KMS-11 (cell line): ENCODE data around the gene AGR3.

Experiments
- H2AFZ ChIP-seq: fragments of 200-600 bp; sonication (generic); 2 replicates; pipeline ENCODE4 v1.6.1; 2016; ENCODE audit warnings: antibody characterized with exemption, mixed run types, low read depth
- H3K27ac ChIP-seq: fragments of 200-600 bp; sonication (generic); 2 replicates; pipeline ENCODE4 v1.6.1; 2016; ENCODE audit warnings: mild to moderate bottlenecking, mixed run types
- H3K27me3 ChIP-seq: fragments of 200-600 bp; sonication (generic); 2 replicates; pipeline ENCODE4 v1.6.1; 2017; ENCODE audit warnings: mild to moderate bottlenecking, low read depth, mixed run types, moderate library complexity; ENCODE audit not compliant: insufficient read depth
- H3K36me3 ChIP-seq: fragments of 200-600 bp; sonication (generic); 2 replicates; pipeline ENCODE4 v1.6.1; 2017; ENCODE audit warnings: mild to moderate bottlenecking, mixed run types; ENCODE audit not compliant: insufficient read depth
- H3K4me1 ChIP-seq: fragments of 200-600 bp; sonication (generic); 2 replicates; pipeline ENCODE4 v1.6.1; 2016; ENCODE audit warnings: mild to moderate bottlenecking, low read depth, mixed run types; ENCODE audit not compliant: poor library complexity, severe bottlenecking
- H3K4me2 ChIP-seq: fragments of 200-600 bp; sonication (generic); 2 replicates; pipeline ENCODE4 v1.7.0; 2016; ENCODE audit warnings: mild to moderate bottlenecking, mixed run types
- H3K4me3 ChIP-seq: fragments of 200-600 bp; sonication (generic); IDR thresholded peaks from 2 replicates; pipeline ENCODE4 v1.6.1; 2017; ENCODE audit warnings: low read depth, low read length, mixed read lengths; ENCODE audit not compliant: insufficient read depth
- H3K79me2 ChIP-seq: fragments of 200-600 bp; sonication (generic); 2 replicates; pipeline ENCODE4 v1.6.1; 2016; ENCODE audit warnings: low read depth, mixed run types; ENCODE audit not compliant: insufficient read depth
- H3K9ac ChIP-seq: fragments of 200-600 bp; sonication (generic); 2 replicates; pipeline ENCODE4 v1.6.1; 2016; ENCODE audit warnings: mild to moderate bottlenecking, mixed run types
- H4K20me1 ChIP-seq: fragments of 200-600 bp; sonication (generic); 2 replicates; pipeline ENCODE4 v1.6.1; 2016; ENCODE audit warnings: mild to moderate bottlenecking, mixed run types; ENCODE audit not compliant: insufficient read depth
- TF ChIP-seq, protein P1 (sequence below): fragments of 200-600 bp; sonication (generic); conservative IDR thresholded peaks from 2 replicates; pipeline ENCODE4 v1.6.1; 2017; ENCODE audit warnings: low read depth, mild to moderate bottlenecking, antibody characterized with exemption, low read length, moderate library complexity, mixed read lengths

AGR3 gene

DNA sequence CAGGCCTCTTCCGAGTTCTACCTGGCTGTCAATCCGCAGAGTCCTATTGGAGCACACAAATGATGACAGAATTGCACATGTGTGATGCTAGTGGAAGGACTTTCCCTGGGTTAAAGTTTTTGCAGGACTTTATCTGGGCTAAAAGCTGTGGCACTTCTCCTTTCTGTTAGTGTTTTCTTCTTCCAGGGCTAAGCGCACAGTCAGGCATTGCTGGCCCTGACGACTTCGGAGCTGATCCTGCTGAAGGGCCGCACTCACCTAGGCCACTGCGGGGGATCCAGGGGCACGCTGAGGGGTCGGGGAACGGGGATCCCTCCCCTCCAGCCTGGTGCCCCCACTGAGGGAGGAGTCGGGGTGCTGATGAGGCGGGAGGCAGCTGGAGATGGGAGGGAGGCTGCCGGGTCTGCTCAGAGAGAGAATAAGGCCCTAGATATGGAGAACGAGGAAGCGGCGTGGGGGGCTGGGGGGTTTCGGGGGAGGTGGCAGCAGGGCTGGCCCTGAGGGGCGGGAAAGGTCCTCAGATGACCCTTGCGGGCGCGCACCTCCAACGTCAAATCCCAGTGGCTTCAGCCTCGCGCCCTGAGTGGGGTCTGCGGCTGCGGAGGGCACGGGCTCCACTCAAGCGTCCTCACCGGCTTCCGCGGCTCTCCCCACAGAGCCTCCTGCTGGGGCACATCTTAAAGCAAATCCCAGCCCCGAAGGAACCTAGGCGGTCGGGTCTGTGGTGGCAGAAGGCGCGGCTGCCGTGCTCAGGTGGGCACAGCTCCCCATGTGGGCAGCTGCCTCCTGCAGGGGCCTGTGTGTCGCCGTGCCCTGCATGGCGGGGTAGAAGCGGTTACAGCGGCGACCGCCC lies 30.9 kb downstream of the AGR3 start:
- Histone ChIP-seq H2AFZ (no peak overlapping the region), H3K36me3 (no peaks in the 10 kb centered on the region), H3K4me2 (no peak overlapping the region), H3K27me3 (no peaks in the 10 kb centered on the region), H3K4me3 (no peak overlapping the region), H3K9ac (no peak overlapping the region), H3K27ac (no peak overlapping the region), H3K4me1 (no peaks in the 10 kb centered on the region), H4K20me1 (no peaks in the 10 kb centered on the region), H3K79me2 (no peaks in the 10 kb centered on the region)
- TF ChIP-seq, protein P1, sequence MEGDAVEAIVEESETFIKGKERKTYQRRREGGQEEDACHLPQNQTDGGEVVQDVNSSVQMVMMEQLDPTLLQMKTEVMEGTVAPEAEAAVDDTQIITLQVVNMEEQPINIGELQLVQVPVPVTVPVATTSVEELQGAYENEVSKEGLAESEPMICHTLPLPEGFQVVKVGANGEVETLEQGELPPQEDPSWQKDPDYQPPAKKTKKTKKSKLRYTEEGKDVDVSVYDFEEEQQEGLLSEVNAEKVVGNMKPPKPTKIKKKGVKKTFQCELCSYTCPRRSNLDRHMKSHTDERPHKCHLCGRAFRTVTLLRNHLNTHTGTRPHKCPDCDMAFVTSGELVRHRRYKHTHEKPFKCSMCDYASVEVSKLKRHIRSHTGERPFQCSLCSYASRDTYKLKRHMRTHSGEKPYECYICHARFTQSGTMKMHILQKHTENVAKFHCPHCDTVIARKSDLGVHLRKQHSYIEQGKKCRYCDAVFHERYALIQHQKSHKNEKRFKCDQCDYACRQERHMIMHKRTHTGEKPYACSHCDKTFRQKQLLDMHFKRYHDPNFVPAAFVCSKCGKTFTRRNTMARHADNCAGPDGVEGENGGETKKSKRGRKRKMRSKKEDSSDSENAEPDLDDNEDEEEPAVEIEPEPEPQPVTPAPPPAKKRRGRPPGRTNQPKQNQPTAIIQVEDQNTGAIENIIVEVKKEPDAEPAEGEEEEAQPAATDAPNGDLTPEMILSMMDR = no peak

DNA sequence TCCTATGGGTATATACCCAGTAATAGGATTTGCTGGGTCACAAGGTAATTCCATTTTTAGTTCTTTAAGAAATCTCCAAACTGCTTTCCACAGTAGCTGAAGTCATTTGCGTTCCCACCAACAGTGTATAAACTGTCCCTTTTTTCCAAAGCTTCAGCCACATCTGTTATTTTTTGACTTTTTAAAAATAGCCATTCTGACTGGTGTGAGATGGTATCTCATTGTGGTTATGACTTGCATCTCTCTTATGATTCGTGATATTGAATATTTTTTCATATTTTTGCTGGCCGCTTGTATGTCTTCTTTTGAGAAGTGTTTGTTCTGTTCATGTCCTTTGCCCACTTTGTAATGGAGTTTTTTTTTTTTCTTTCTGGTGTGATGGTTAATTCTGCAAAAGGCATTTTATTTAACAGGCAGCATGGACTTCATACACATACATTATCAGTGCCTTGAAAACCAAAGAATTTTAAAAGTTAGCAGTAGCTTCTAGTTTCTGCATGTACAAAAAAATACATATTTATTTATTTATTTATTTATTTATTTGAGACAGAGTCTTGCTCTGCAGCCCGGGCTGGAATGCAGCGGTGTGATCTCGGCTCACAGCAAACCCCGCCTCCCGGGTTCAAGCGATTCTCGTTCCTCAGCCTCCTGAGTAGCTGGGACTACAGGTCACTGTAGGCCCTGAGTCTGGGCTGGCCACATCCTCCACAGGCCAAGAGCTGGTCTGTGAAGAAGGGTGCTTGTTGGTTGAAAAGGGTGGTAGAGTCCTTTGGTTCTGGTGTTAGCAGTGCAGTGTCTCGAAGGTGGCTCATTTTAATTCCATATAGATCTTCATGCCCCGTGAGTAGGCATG lies 32.3 kb downstream of the AGR3 start:
- TF ChIP-seq, protein P1 = no peak
- H3K4me1 ChIP-seq = no peaks in the 10 kb centered on the region
- no peak overlapping the region for H3K4me3 ChIP-seq

DNA sequence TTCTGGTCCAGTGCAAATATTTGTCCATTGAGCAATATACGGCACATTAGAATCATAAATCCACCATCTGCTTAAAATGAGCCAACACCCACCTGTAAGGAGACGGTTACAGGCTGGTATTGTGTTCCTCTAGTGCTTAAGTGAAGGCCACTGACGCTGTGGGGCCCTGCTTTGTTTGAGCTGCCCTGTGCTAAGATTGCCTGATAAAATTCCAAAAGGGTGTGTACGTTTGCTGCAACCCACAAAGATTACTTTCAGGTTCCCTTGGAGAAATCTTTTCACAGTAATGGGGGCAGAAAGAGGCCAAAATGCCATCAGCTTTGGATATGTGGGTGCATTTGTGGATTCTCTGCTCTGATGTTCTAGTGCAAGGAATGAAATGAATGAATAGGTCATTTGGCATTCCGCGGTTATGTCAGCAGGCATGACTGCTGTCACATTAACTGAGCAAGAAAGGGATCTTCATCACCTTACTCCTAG lies 34.4 kb downstream of the AGR3 start:
- H4K20me1 ChIP-seq = no peaks in the 10 kb centered on the region
- no peak overlapping the region for H3K9ac ChIP-seq
- no peaks in the 10 kb centered on the region for H3K27me3 ChIP-seq
- no peak overlapping the region for H3K27ac ChIP-seq
- no peak overlapping the region for H3K4me3 ChIP-seq
- H2AFZ ChIP-seq = no peak overlapping the region
- no peaks in the 10 kb centered on the region for H3K79me2 ChIP-seq
- no peak overlapping the region for H3K4me2 ChIP-seq
- TF ChIP-seq, protein P1 = no peak
- H3K4me1 ChIP-seq = no peaks in the 10 kb centered on the region
- H3K36me3 ChIP-seq = no peaks in the 10 kb centered on the region

More for the DNA sequence above, 32.3 kb downstream of the AGR3 start:
- no peak overlapping the region for H3K4me2 ChIP-seq
- no peak overlapping the region for H3K9ac ChIP-seq
- no peaks in the 10 kb centered on the region for H3K79me2 ChIP-seq
- no peaks in the 10 kb centered on the region for H3K27me3 ChIP-seq
- no peaks in the 10 kb centered on the region for H3K36me3 ChIP-seq
- H3K27ac ChIP-seq = no peak overlapping the region
- H4K20me1 ChIP-seq = no peaks in the 10 kb centered on the region
- H2AFZ ChIP-seq = no peak overlapping the region

DNA sequence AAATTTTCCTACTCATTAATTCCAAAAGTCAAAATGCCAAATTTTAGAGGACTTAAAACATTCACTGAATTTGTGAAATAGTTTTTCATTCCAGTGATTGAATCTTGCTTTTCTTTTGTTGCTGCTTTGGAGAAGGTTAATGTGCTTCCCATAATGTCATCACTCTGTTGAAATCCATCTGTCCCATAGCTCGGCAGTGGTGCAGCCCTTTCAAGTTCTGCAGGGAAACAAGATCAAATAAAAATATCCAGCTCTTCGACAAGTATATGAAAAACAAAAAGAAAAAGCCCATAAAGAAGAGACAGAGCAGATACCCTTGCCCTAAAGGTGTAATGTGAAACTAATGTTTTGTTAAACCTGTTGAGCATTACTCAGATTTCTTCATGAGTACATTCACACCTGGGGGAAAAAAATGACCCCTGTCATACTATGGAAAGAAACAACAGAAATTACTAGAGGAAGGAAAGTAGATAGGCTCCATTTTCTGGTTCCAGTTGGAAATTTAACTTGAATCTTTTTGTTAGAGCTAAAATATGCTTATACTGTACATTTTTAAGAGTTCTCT lies 35.1 kb downstream of the AGR3 start:
- H3K36me3 ChIP-seq = no peaks in the 10 kb centered on the region
- no peaks in the 10 kb centered on the region for H4K20me1 ChIP-seq
- H3K79me2 ChIP-seq = no peaks in the 10 kb centered on the region
- H3K4me2 ChIP-seq = no peak overlapping the region
- H3K4me3 ChIP-seq = no peak overlapping the region
- H3K27me3 ChIP-seq = no peaks in the 10 kb centered on the region
- H3K27ac ChIP-seq = no peak overlapping the region
- H3K4me1 ChIP-seq = no peaks in the 10 kb centered on the region
- H3K9ac ChIP-seq = no peak overlapping the region
- TF ChIP-seq, protein P1 = no peak
- no peak overlapping the region for H2AFZ ChIP-seq
